HPDE6-E6E7 (cell line): ENCODE results near the gene SGMS1.
A peak's percentile ranks its signal among the peaks of the same experiment; 100 is the strongest.
"Not testable (repeated sequence)": the region's sequence is repeated elsewhere in the genome, so short reads cannot be mapped to it uniquely, and the experiment has no call there.

Experiments
- DNase-seq: peaks from one replicate; pipeline ENCODE4 v3.0.0; 2011; ENCODE audit warnings: missing footprints; ENCODE audit errors: extremely low spot score

Gene SGMS1

DNA sequence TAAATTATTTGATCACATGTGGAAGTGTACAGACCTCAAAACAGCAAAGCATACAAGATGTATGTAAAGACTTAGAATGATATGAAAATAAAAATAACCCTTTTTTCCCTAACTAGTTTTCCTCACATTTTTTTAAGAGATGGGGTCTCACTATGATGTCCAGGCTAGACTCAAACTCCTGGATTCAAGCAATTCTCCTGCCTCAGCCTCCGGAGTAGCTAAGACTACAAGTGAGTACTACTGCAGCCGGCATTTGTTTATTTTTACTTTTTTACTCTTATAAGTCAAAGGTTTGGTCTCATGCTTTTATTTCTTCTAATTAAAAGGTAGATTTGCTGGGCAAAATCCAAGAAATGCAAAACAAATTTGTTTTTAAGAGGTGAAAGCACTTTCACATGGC, 248.0 kb downstream of the SGMS1 start:
- DNase-seq: no peak

DNA sequence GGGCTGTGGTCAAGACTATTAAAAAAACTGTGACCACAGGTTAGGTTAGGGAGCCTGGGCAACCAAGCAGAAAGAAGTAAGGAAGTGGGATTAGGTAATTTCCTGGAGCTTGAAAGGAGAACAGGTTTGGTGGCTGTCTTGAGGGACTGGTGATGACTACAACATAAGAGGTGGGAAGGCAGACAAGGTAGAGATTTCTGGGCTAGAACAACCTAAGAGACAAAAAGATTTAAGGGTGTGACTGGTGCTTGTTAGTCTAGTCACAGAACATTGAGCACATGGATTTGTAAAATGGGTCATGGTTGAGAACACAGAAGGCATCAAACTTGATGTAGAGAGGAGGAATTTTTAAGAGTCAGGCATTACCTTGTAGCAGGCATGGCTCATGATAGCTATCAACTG, 248.7 kb downstream of the SGMS1 start:
- peak; percentile 23 for DNase-seq

DNA sequence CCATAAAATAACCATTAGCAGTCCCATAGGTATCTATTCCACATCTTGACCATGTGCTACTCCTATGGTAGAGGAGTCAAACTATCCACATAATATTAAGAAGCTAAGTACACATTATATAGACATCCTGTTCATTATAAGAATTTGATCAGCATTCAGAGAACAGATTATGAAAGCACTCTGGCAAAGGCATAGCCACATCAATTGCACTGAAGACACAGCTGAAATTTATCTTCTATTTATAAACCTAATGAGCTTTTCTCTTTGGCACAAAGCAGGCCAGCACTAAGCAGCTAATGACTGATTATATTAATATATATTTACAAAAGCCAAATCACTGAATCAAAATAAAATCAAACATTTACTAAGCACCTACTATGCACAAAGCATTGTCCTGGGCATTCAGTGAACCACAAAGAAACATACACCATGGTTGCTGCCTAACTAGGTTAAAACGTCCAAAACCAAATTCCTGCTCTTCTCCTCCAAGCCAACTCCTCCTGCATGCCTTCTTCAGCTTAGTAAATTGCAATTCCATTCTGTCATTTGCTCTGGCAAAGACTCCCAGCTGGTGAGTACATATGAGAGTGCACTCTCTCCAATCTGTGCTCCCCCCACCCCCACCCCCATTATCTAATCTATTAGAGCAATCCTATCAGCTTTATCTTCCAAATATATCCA, 249.8 kb downstream of the SGMS1 start:
- no peak for DNase-seq

DNA sequence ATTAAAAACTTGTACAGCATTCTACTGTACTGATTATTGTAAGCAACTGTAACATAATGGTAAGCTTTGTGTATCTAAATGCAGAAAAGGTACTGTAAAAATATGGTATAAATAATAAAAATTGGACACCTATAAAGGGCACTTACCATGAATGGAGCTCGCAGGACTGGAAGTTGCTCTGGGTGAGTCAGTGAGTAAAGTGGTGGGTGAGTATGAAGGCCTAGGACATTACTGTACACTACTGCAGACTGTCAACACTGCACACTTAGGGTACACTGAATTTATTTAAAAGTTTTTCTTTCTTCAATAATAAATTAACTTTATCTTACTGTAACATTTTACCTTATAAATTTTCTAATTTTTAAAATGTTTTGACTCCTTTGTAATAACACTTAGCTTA, 253.8 kb downstream of the SGMS1 start:
- no peak for DNase-seq

DNA sequence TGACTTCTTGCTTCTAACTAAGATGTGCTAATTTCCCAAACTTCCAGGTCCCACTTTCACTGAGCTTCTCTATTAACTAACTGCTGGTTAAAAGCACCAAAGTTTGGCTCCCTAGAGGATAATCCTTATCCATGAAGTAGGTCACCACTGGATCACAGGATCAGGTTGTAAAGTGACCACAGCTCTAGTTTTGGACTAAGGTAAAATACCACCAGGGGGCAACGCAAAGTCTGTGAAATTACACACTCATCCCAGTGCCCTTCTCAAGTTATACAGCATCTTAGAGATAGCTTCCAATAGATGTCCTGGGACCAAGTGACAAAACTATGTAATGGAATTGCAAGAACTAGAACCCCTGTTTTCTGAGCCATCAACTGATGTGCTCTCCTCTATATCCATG, 256.0 kb downstream of the SGMS1 start:
- no peak for DNase-seq

DNA sequence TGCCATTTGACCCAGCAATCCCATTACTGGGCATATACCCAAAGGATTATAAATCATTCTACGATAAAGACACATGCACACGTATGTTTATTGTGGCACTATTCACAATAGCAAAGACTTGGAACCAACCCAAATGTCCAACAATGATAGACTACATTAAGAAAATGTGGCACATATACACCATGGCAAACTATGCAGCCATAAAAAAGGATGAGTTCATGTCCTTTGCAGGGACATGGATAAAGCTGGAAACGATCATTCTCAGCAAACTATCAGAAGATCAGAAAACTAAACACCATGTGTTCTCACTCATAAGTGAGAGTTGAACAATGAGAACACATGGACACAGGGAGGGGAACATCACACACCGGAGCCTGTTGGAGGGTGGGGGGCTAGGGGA, 257.3 kb downstream of the SGMS1 start:
- not testable (repeated sequence) for DNase-seq

DNA sequence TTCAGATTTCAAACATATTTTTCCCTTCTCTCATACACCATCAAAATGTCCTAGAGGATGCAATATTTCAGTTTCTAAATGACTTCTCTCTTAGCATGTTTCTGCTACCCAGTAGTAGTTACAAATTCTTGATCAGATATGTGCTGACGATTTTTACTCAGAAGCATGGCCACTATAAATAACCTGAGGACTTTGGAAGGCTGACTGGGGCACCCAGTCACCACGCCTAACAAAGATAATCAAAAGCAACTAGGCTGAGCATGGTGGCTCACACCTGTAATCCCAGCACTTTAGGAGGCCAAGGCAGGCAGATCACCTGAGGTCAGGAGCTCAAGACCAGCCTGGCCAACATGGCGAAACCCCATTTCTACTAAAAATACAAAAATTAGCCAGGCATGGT, 259.0 kb downstream of the SGMS1 start:
- DNase-seq: not testable (repeated sequence)

DNA sequence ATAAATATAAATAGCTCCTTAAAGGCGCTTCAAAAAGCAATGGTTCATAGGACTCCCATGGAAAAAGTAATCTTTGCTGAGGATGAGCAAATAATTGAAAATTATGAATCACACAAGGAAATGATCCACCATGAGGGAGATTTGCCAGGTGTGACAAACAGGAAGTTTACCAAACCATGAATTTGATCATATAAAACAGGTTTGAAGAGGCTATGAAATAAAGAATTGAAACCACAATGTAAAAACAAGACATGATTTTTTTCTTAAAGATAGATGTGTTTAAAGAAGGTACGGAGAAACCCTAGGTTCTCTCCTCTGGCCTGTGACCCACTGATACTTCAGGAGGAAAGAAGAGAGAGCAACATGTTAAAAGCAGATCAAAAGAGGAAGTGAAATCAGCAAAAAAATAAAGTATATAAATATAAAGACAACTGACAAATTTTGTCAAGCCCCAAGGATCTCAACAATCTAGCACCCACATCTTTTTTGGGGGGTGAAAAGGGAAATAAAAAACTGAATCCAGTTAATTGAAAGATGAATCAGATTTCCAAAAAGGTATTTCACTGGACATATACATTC, 261.1 kb downstream of the SGMS1 start:
- peak; percentile 32 for DNase-seq

DNA sequence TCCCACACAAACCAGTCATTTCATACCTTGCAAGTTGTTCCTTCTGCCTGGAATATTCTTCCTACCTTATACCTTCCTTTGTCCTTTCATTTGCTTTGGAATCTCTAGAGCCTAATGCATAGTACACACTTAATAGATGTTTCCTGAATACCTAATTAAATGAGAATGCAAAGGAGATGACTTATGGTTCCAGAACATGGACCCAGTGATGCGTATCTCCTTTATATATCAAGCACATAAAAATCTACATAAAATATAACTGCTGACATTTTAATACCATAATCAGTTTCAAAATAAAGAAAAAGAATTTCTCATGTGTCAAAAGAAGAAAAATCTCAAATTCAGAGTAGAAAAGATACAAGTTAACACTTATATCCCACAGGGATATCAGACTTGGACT, 261.8 kb downstream of the SGMS1 start:
- DNase-seq: no peak

DNA sequence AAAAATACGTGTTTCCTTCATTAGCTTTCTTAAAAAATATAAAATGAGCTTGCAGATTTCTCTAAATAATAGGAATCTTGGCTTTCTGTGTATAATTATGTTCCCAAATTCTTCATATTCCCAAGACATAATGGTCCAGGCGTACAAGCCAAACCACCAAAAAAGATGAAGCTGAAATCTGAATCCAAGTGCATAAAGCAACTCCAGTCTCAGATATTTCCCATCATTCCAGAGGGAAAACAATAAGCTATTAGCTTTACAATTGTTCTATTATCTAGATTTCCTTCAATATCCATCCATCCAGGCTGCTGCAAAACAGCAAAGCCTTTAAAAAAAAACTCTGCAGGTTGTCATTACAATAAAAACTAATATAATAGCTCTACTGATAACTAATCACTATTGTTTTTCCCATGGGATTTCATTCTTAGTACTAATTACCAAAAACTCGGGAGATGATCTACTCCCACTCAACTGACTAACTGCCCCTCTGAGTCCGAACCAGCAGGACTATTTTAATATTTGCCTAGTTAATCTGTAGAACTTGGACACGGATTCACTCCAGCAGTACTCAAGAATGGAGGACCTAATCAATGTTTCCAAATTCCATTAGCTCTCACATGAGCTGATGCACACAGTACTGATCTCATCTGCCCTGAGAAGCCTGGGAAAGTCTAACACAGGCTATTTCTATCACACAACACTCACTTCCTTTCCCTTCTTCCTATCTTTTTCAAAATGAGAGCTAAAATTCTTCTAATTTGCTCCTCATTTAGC, 263.5 kb downstream of the SGMS1 start:
- no peak for DNase-seq

DNA sequence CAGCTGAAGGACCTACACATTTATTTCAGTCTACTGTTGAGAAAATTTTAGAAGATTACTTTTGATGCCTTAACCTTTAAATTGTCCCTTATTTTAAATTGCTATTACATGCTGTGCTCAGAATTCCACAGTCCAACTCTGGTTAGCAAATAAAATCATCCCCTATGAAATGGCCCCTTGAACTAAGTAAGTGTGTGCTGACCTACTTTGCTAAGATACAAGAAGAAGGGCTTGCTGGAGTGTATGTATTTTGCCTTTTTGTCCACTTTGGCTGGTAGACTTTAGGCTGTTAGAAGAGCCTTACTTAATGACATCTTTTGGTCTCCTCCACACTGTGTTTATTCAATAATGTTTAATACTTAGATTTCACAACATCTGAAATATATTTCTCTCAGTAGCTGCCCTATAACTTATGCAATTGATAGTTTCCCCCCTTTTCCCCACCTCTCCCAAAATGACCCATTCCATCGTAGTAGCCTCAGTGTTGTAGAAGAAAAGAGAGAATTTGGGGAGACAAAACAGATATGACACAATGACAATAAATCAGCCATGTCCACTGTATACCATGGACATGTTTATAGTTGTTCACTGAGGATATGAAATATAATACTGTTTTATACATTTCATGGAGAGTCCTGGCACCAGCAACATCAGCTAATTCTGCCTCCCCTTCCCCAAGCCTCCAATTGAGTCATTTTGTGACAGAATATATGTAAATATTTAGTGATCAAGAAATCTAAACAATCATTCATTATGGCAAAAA, 264.6 kb downstream of the SGMS1 start:
- DNase-seq: no peak

DNA sequence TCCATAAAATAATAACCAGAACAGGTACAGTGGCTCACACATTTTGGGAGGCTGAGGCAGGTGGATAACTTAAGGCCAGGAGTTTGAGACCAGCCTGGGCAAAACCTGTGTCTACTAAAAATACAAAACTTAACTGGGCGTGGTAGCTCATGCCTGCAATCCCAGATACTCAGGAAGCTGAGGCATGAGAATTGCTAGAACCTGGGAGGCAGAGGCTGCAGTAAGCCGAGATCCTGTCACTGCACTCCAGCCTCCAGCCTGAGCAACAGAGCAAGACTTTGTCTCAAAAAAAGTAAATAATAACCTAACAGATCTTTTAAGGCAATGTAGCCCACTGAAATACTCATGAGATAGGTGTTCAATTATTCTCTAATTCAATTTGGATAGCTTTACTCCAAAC, 265.3 kb downstream of the SGMS1 start:
- DNase-seq: no peak

DNA sequence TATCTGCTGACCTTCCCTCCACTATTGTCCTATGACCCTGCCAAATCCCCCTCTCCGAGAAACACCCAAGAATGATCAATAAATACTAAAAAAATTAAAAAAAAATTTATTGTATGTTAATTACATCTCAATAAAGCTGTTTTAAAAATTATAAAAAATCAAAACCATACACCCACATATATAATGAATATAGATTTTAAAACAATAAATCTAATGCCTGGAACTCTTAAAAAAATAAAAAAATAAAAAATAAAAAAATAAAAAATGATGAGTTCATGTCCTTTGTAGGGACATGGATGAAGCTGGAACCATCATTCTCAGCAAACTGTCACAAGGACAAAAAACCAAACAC, 267.3 kb downstream of the SGMS1 start:
- not testable (repeated sequence) for DNase-seq

DNA sequence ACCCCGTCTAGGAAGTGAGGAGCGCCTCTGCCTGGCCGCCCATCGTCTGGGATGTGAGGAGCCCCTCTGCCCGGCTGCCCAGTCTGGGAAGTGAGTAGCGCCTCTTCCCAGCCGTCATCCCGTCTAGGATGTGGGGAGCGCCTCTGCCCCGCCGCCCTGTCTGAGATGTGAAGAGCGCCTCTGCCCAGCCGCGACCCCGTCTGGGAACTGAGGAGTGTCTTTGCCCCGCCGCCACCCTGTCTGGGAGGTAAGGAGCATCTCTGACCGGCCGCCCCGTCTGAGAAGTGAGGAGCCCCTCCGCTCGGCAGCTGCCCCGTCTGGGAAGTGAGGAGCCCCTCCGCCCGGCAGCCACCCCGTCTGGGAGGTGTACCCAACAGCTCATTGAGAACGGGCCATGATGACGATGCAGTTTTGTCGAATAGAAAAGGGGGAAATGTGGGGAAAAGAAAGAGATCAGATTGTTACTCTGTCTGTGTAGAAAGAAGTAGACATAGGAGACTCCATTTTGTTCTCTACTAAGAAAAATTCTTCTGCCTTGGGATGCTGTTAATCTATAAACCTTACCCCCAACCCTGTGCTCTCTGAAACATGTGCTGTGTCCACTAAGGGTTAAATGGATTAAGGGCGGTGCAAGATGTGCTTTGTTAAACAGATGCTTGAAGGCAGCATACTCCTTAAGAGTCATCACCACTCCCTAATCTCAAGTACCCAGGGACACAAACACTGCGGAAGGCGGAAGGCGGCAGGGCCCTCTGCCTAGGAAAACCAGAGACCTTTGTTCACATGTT, 267.9 kb downstream of the SGMS1 start:
- not testable (repeated sequence) for DNase-seq

DNA sequence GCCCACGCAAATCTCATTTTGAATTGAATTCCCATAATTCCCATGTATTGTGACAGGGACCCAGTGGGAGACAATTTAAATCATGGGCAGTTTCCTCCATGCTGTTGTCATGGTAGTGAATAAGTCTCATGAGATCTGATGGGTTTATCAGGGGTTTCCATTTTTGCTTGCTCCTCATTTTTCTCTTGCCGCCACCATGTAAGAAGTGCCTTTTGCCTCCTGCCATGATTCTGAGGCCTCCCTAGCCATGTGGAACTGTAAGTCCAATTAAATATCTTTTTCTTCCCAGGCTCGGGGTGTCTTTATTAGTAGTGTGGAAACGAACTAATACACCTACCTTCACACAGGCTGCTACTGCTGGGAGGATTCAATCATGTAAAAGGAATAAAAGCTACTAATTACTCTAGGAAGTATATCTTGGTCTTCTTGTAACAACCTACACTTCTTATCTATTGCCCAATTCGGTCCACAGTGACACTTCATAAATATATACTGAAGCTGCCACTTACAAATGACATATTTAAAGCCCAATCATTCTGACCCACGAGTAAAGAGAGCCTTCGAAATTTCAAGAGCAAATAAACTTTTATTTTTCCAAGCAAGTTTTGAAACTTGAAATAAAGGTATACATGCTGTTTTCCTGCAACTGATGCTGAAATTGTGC, 272.1 kb downstream of the SGMS1 start:
- DNase-seq: no peak

DNA sequence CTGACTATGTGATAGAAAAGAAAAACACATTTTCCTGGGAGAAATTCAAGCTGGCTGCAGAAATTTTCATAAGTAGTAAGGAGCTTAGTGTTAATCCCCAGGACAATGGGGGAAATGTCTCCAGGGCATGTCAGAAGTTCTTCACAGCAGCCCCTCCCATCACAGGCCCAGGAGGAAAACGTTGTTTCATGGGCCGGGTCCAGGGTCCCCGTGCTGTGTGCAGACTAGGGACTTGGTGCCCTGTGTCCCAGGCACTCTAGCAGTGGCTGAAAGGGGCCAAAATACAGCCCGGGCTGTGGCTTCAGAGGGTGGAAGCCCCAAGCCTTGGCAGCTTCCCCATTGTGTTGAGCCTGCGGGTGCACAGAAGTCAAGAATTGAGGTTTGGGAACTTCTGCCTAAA, 273.4 kb downstream of the SGMS1 start:
- no peak for DNase-seq

DNA sequence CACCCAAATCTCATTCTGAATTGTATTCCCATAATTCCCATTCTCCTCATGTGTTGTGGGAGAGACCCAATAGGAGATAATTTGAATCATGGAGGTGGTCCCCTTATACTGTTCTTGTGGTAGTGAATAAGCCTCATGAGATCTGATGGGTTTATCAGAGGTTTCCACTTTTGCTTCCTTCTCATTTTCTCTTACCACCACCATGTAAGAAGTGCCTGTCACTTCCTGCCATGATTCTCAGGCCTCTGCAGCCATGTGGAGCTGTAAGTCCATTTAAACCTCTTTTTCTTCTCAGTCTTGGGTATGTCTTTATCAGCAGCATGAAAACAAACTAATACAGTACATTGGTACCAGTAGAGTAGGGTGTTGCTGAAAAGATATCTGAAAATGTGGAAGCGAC, 274.2 kb downstream of the SGMS1 start:
- DNase-seq: no peak

DNA sequence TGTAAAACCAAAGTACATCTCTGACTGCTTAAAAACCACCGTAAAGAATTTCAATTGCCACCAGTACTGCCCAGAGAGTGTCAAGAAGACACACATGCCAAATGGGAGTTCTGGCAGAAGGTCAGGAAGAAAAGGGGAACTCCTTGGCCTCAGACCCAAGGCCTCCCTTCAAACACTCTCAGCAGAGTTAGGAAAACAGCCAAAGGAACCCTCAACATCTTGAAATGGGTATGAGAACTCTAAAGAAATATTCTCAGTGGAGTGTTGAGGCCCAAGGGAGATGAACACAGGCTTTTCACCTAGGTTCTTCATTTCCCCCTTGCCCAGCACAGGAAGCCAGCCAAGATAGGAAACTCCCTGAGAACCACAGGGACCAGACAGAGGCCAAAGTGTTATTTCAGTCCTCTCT, 276.4 kb downstream of the SGMS1 start:
- no peak for DNase-seq

DNA sequence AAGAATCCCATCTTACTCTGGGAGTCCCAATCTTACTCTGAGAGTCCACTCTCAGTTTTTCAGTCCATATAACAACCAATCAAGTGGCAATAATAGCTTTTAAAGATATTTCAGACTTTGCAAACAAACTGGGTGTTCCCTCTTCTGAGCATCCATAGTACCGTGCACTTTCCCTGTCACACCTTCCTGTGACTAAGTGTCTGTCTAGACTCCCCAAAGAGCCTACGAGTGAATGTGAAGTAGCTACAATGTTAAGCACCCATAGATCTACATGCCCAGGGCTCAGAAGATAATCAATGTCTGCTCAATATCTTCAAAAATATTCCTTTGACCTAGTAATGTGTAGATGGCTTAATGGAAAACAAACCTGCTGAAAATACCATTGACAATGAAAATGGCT, 276.8 kb downstream of the SGMS1 start:
- no peak for DNase-seq

DNA sequence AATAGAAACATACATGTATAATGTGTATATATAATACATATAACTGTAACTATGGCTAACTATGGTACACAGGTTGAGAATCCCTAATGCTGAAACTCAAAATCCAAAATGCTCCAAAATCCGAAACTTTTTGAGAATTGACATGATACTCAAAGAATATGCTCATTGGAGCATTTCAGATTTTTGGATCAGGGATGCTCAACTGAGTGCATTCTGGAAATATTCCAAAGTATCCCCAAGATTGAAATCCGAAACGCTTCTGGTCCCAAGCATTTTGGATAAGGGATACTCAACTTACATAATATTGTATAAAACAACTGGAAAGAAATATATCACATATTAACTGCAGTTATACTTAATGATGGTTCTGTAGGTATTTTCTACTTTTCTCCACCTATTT, 278.2 kb downstream of the SGMS1 start:
- no peak for DNase-seq

DNA sequence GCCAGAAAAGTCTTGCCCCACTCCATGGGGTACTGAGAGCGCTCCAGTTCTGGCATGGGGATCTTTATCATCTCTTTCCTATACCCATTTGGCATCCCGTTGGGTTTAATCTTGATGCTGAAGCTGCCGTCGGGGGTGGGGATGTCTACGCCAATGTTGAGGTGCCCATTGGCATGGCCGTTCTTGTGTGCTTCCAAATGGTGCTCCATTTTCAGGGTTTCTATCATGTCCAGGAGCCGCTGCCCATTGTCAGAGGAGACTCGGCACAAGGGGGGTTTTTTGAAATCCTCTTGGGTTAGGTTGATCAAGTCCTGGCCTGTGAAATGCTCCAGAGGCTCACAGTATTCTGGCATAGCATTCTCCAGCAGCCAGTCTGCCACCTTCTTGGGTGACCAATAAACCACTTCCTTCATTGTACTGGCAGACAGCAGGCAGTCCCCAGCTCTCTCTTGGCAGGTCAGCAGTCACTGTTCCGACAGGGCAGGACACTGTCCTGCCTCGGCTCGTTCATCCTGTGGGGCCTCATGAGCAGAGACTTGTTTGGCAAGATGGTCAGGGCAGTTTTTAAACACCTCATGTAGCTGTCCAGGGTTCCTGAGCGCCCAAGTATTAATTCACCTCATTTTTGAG, 279.9 kb downstream of the SGMS1 start:
- DNase-seq: no peak
